Thyroid gland (tissue), 4 donors: ENCODE results near the gene DMAC1. TPM values are rescaled to one million over a fixed set of nuclear protein-coding genes. Genes with fewer than 3 reads are reported as not detected.

Experiments
- DNase-seq, 2 donors: peaks; one replicate each; pipeline ENCODE4 v3.0.0-alpha.2; 2019
- H3K27ac ChIP-seq, 3 donors: fragments of 200-600 bp; sonication (generic); 1 replicate in 2 of 3; 2 replicates in 1 of 3; pipeline ENCODE4 v1.5.1; 2016 to 2019; ENCODE audit warnings: mild to moderate bottlenecking in 1 of 3, moderate library complexity in 1 of 3
- H3K27me3 ChIP-seq: fragments of 200-600 bp; sonication (generic); one replicate; pipeline ENCODE4 v1.5.1; 2019
- H3K36me3 ChIP-seq, 2 donors: fragments of 200-600 bp; sonication (generic); one replicate each; pipeline ENCODE4 v1.5.1; 2016 to 2019
- H3K4me1 ChIP-seq, 2 donors: fragments of 200-600 bp; sonication (generic); one replicate each; pipeline ENCODE4 v1.5.1; 2017 to 2019
- H3K4me3 ChIP-seq, 3 donors: fragments of 200-600 bp; sonication (generic); replicated peaks in 1 of 3; 1 replicate in 2 of 3; 2 replicates in 1 of 3; pipeline ENCODE4 v1.5.1; 2016; ENCODE audit warnings: mild to moderate bottlenecking in 1 of 3
- H3K9me3 ChIP-seq: fragments of 200-600 bp; sonication (generic); one replicate; pipeline ENCODE4 v1.5.1; 2017
- CTCF ChIP-seq, 6 experiments: fragments of 200-600 bp in 3 of 6; fragments of 450-650 bp in 3 of 6; sonication (generic) in 3 of 6; IDR thresholded peaks; one replicate each; pipeline ENCODE4 v1.5.1; 2016 to 2019; ENCODE audit warnings: antibody characterized with exemption in 6 of 6, mild to moderate bottlenecking in 2 of 6, inconsistent platforms in 1 of 6, moderate library complexity in 1 of 6
- POLR2A ChIP-seq, 2 donors: fragments of 450-650 bp; IDR thresholded peaks; one replicate each; pipeline ENCODE4 v1.6.1; 2017; ENCODE audit warnings: antibody characterized with exemption in 2 of 2, mild to moderate bottlenecking in 2 of 2, moderate library complexity in 1 of 2
- WGBS, 2 donors: methylation state at CpG; one replicate each; pipeline ENCODE4 v1.1.5; 2017; 5-methylcytosine and 5-hydroxymethylcytosine counted together
- intact Hi-C: fragments of 100-400 bp; cut with DNase I; formaldehyde crosslinking; loops from one replicate; pipeline ENCODE4 v1.15.1; 2023
- total RNA-seq, 4 donors: library from RNA; depleted of rRNA; stranded (reverse); fragments of >200 nt; gene quantifications; one replicate each; pipeline ENCODE4 v1.2.3, GENCODE V29; 2016

DMAC1 gene
- total RNA-seq, 4 donors from 2014 or later = 13.6 to 20.5 (median 16.5) TPM

GRCh38 chr9:7780261-7780988 lies 19.2 kb downstream of the DMAC1 start:
- H3K4me3 ChIP-seq = no peak overlapping the region
- H3K9me3 ChIP-seq = no peaks in the 10 kb centered on the region
- TF ChIP-seq CTCF (IDR thresholded peaks at IDR 0.05) (no peak), POLR2A (IDR thresholded peaks at IDR 0.05) (no peak)
- no peak for DNase-seq
- WGBS, 2 donors = 38 to 45% methylated on average over 3 of the region's 3 CpGs
- no peaks in the 10 kb centered on the region for H3K27me3 ChIP-seq
- H3K36me3 ChIP-seq = no peaks in the 10 kb centered on the region
- no peak overlapping the region for H3K27ac ChIP-seq
- H3K4me1 ChIP-seq = no peaks in the 10 kb centered on the region
- intact Hi-C loops = no loop called here

GRCh38 chr9:7778851-7779600 lies 20.6 kb downstream of the DMAC1 start:
- H3K4me1 ChIP-seq = no peaks in the 10 kb centered on the region
- no peaks in the 10 kb centered on the region for H3K27me3 ChIP-seq
- intact Hi-C loops = no loop called here
- no peak for DNase-seq
- no peaks in the 10 kb centered on the region for H3K9me3 ChIP-seq
- H3K27ac ChIP-seq = no peak overlapping the region
- 81 to 88% methylated on average over 2 of the region's 2 CpGs for WGBS, 2 donors
- H3K36me3 ChIP-seq = no peaks in the 10 kb centered on the region
- no peak for TF ChIP-seq CTCF (IDR thresholded peaks at IDR 0.05)
- H3K4me3 ChIP-seq = no peak overlapping the region

- Histone ChIP-seq H3K27me3 (no peaks in the 10 kb centered on the region), H3K27ac (no peak overlapping the region), H3K4me1 (no peaks in the 10 kb centered on the region), H3K9me3 (no peaks in the 10 kb centered on the region), H3K36me3 (no peaks in the 10 kb centered on the region), H3K4me3 (no peak overlapping the region)
- WGBS, 2 donors = 82 to 87% methylated on average over 1 of the region's 1 CpG
- no peak for TF ChIP-seq CTCF (IDR thresholded peaks at IDR 0.05)
- TF ChIP-seq POLR2A (IDR thresholded peaks at IDR 0.05) = no peak
- no peak for DNase-seq
- intact Hi-C loops = no loop called here
Observed at GRCh38 chr9:7777771-7778170, 21.8 kb downstream of the DMAC1 start.

- DNase-seq = no peak
- Histone ChIP-seq H3K9me3 (no peaks in the 10 kb centered on the region), H3K27ac (no peak overlapping the region), H3K27me3 (no peaks in the 10 kb centered on the region), H3K36me3 (no peaks in the 10 kb centered on the region), H3K4me1 (no peaks in the 10 kb centered on the region), H3K4me3 (no peak overlapping the region)
- intact Hi-C loops = no loop called here
- WGBS, 2 donors = 57 to 63% methylated on average over 2 of the region's 2 CpGs
- TF ChIP-seq POLR2A (IDR thresholded peaks at IDR 0.05) (no peak), CTCF (IDR thresholded peaks at IDR 0.05) (no peak)
Observed at GRCh38 chr9:7770111-7770510, 29.5 kb downstream of the DMAC1 start.

GRCh38 chr9:7762600-7762999 lies 37.0 kb downstream of the DMAC1 start:
- DNase-seq = no peak
- H3K36me3 ChIP-seq = no peaks in the 10 kb centered on the region
- H3K4me1 ChIP-seq = no peaks in the 10 kb centered on the region
- H3K27ac ChIP-seq = no peak overlapping the region
- no peak for TF ChIP-seq POLR2A (IDR thresholded peaks at IDR 0.05)
- no peak for TF ChIP-seq CTCF (IDR thresholded peaks at IDR 0.05)
- H3K27me3 ChIP-seq = no peaks in the 10 kb centered on the region
- 88% methylated on average over 3 of the region's 3 CpGs for WGBS, 2 donors
- H3K4me3 ChIP-seq = no peak overlapping the region
- intact Hi-C loops = no loop called here
- H3K9me3 ChIP-seq = no peaks in the 10 kb centered on the region
